Measurements from ENCODE around the gene SARM1. TPM values are rescaled to one million over a fixed set of nuclear protein-coding genes. Genes with fewer than 3 reads are reported as not detected.

SARM1 gene
- total RNA-seq, 1 experiment from 2014 or later, result 5.1 TPM

DNA sequence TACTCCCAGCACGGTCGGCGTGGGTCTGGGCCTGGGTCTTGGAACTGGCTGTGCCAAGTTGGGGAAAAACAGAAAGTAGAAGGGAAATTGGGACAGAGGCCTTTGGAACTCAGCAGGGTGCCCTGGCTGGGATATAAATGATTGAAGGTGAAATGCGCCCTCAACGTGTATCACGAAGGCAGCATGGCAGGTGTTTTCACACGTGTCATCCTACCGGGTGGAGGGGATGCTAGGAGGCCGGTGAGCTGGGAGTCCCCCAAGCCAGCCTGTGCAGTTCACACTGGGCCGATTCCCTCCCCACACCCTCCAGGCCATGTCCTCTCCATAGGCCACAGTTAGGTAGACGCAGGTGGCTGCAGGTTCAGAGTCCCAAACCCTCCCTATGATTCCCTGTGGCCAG lies 30.0 kb upstream of the SARM1 start:
- H3K27me3 Mint-ChIP-seq (ENCODE audit: low read depth), result no peaks in the 10 kb centered on the region
- no peak for TF ChIP-seq CTCF (conservative IDR thresholded peaks at IDR 0.05)

More for the DNA sequence above, 30.0 kb upstream of the SARM1 start:
- no CpG with 5 or more reads among the region's 11 CpGs for WGBS (ENCODE audit: extremely low coverage, insufficient read length, low lambda C conversion rate)
- H2BK5ac ChIP-seq (ENCODE audit: insufficient read length, low read length), result no peak overlapping the region
- H3K4me1 Mint-ChIP-seq, result peaks cover 14 to 17% of the 10 kb centered on the region in 2 experiments
- H3K9ac ChIP-seq (ENCODE audit: extremely low read depth, insufficient read length, low read length), result no peak overlapping the region
- DNase-seq, result no peak
- H2BK15ac ChIP-seq (ENCODE audit: low read depth, low read length), result no peak overlapping the region
- H2AFZ ChIP-seq (ENCODE audit: low read length), result no peak overlapping the region
- H3K4me2 ChIP-seq (ENCODE audit: insufficient read depth, insufficient read length, low read length), result no peak overlapping the region
- H4K5ac ChIP-seq (ENCODE audit: insufficient read length, low read depth, low read length), result no peak overlapping the region
- peaks cover under 1% of the 10 kb centered on the region for H3K23me2 ChIP-seq (ENCODE audit: insufficient read length, low read depth, low read length, poor library complexity, severe bottlenecking)
- H3K27ac Mint-ChIP-seq, result no peak overlapping the region
- H3K14ac ChIP-seq (ENCODE audit: insufficient read depth, low read length), result no peak overlapping the region
- no peaks in the 10 kb centered on the region for H3K79me1 ChIP-seq (ENCODE audit: insufficient read depth, low read depth, low read length, poor library complexity, severe bottlenecking)
- no peak overlapping the region for H3K4me3 Mint-ChIP-seq
- H4K91ac ChIP-seq (ENCODE audit: insufficient read length, low read depth, low read length), result no peak overlapping the region
- peaks cover 4% of the 10 kb centered on the region; the same call in 1 of the 2 replicates for H3K4me1 ChIP-seq (ENCODE audit: insufficient read depth, low read length)
- no peak overlapping the region for H3K27ac ChIP-seq (ENCODE audit: insufficient read length, low read depth, low read length)
- H3K4ac ChIP-seq (ENCODE audit: low read depth, low read length), result no peak overlapping the region
- H4K8ac ChIP-seq (replicated peaks; ENCODE audit: insufficient read length, low read depth, low read length), result no peak overlapping the region
- H2BK120ac ChIP-seq (ENCODE audit: low read depth, low read length, poor library complexity, severe bottlenecking), result no peak overlapping the region
- H3K27me3 ChIP-seq (ENCODE audit: insufficient read depth, low read length), result no peaks in the 10 kb centered on the region
- no peaks in the 10 kb centered on the region for H3K9me3 ChIP-seq (ENCODE audit: control insufficient read depth, low read depth, low read length)
- peaks cover 7 to 56% (median 51%) of the 10 kb centered on the region in 3 experiments; a peak in 5 of 7 replicates for H3K36me3 Mint-ChIP-seq (ENCODE audit: insufficient read depth in 1 of 3, low read depth in 3 of 3)
- H3K9me3 Mint-ChIP-seq, result no peaks in the 10 kb centered on the region
- no peak overlapping the region for H3K18ac ChIP-seq (ENCODE audit: insufficient read length, low read depth, low read length)
- no peak overlapping the region for H3T11ph ChIP-seq (ENCODE audit: low read length)
- H3K23ac ChIP-seq (ENCODE audit: insufficient read length, low read depth, low read length), result no peak overlapping the region
- H4K20me1 ChIP-seq (ENCODE audit: control insufficient read depth, insufficient read depth, insufficient read length), result no peaks in the 10 kb centered on the region
- no peak overlapping the region for H3K56ac ChIP-seq (ENCODE audit: insufficient read length, low read depth, low read length)
- H3K79me2 ChIP-seq (ENCODE audit: insufficient read depth, low read length), result no peaks in the 10 kb centered on the region; the same call in 1 of the 2 replicates
- no peak overlapping the region for H2BK12ac ChIP-seq (ENCODE audit: insufficient read length, low read depth, low read length)
- H2BK20ac ChIP-seq (ENCODE audit: low read depth, low read length, poor library complexity, severe bottlenecking), result no peak overlapping the region
- no peak overlapping the region for H2AK5ac ChIP-seq (ENCODE audit: insufficient read length, low read length)

Measured in H9 (cell line).